Anterior cingulate cortex (tissue), 58 donors: ENCODE data around the gene KCTD4.
"Not testable (repeated sequence)": the region's sequence is repeated elsewhere in the genome, so short reads cannot be mapped to it uniquely, and the experiment has no call there.

Source experiments
- DNase-seq, 58 donors: peaks; one replicate each; lab custom pipeline; 2025; lab: John Stamatoyannopoulos, UW

KCTD4 gene

GRCh38 chr13:45216193-45216592 is 15.3 kb upstream of the KCTD4 start:
- DNase-seq: no peak

- DNase-seq: no peak
Observed at GRCh38 chr13:45215392-45216077, 14.7 kb upstream of the KCTD4 start.

GRCh38 chr13:45209229-45209628 is 8.4 kb upstream of the KCTD4 start:
- DNase-seq: no peak

GRCh38 chr13:45208132-45208531 is 7.3 kb upstream of the KCTD4 start:
- DNase-seq: no peak

GRCh38 chr13:45207319-45207718 is 6.5 kb upstream of the KCTD4 start:
- DNase-seq: no peak

- no peak for DNase-seq
Observed at GRCh38 chr13:45206340-45206739, 5.5 kb upstream of the KCTD4 start.

- no peak for DNase-seq
Observed at GRCh38 chr13:45205124-45205523, 4.3 kb upstream of the KCTD4 start.

- DNase-seq: no peak
Observed at GRCh38 chr13:45199711-45200110, 1.1 kb downstream of the KCTD4 start.

- DNase-seq: no peak
Observed at GRCh38 chr13:45198924-45199323, 1.9 kb downstream of the KCTD4 start.

- no peak for DNase-seq
Observed at GRCh38 chr13:45198041-45198440, 2.8 kb downstream of the KCTD4 start.

GRCh38 chr13:45196622-45197021 is 4.2 kb downstream of the KCTD4 start:
- DNase-seq: no peak

- no peak for DNase-seq
Observed at GRCh38 chr13:45196096-45196495, 4.7 kb downstream of the KCTD4 start.

GRCh38 chr13:45195421-45195820 is 5.4 kb downstream of the KCTD4 start:
- no peak for DNase-seq

- peak in 54 of 58 donors; percentile 6 to 90 (median 64) for DNase-seq
Observed at GRCh38 chr13:45194081-45194939, 6.5 kb downstream of the KCTD4 start.

- DNase-seq: no peak
Observed at GRCh38 chr13:45191874-45192273, 9.0 kb downstream of the KCTD4 start.

GRCh38 chr13:45189511-45189910 is 11.3 kb downstream of the KCTD4 start:
- DNase-seq: not testable (repeated sequence)

GRCh38 chr13:45189077-45189476 is 11.8 kb downstream of the KCTD4 start:
- DNase-seq: not testable (repeated sequence)

GRCh38 chr13:45185286-45185685 is 15.6 kb downstream of the KCTD4 start:
- no peak for DNase-seq

GRCh38 chr13:45184693-45185092 is 16.2 kb downstream of the KCTD4 start:
- DNase-seq: no peak

- no peak for DNase-seq
Observed at GRCh38 chr13:45180713-45181601, 19.9 kb downstream of the KCTD4 start.

- no peak for DNase-seq
Observed at GRCh38 chr13:45180303-45180702, 20.5 kb downstream of the KCTD4 start.
